GM23338 (cell line): ENCODE measurements around the gene FRMD4A. TPM values are rescaled to one million over a fixed set of nuclear protein-coding genes. Genes with fewer than 3 reads are reported as not detected.

Experiments
- ZNF331 ChIP-seq: fragments of 250-450 bp; sonication (Bioruptor Pico); IDR thresholded peaks from 2 replicates; pipeline ENCODE4 v1.5.0; 2020; ENCODE audit warnings: low read depth, mild to moderate bottlenecking, moderate library complexity
- polyA plus RNA-seq: library from polyadenylated mRNA; unstranded; fragments of >200 nt; fragmentation: Nextera tagmentation; extraction: Ambion mirVana; gene quantifications from 2 replicates; pipeline ENCODE4 v1.2.1, GENCODE V29; 2016
- total RNA-seq: library from RNA; depleted of rRNA; stranded (reverse); fragments of >200 nt; shearing (Covaris generic); gene quantifications from 2 replicates; pipeline ENCODE4 v1.2.3, GENCODE V29; 2014
- TF ChIP-seq, protein P1 (sequence below): fragments of 250-450 bp; sonication (Bioruptor Pico); IDR thresholded peaks from 2 replicates; pipeline ENCODE4 v1.5.0; 2020; ENCODE audit warnings: mild to moderate bottlenecking, moderate library complexity
- TF ChIP-seq, protein P2 (sequence below): IDR thresholded peaks from 2 replicates; pipeline ENCODE4 v1.6.1; 2016; ENCODE audit warnings: antibody characterized with exemption
- TF ChIP-seq, protein P3 (sequence below): IDR thresholded peaks from one replicate; pipeline ENCODE4 v1.6.1; 2018; ENCODE audit warnings: antibody characterized with exemption; ENCODE audit not compliant: unreplicated experiment

The FRMD4A gene
- total and polyA plus RNA-seq, 2 experiments from 2014 or later: 14.0 to 20.1 TPM

DNA sequence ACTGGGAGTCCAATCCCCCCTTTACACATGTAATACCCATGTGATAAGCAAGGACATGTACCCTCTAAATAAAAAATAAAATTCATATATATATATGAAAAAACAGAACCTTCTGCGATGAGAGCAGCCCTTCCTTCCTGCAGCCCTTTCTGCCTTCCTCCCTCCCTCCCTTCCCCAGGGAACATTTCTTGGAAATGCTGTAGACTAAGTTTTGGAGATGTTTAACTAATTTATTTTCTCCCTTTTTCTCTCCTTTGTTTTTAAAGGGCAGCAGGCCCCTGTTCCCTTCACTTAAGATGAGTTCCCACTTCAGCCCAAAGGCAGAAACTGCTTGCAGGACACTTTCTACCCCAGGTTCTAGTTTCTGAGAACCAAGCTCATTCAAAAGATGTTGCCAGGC, 179.2 kb downstream of the FRMD4A start (continued):
- TF ChIP-seq, protein P1, sequence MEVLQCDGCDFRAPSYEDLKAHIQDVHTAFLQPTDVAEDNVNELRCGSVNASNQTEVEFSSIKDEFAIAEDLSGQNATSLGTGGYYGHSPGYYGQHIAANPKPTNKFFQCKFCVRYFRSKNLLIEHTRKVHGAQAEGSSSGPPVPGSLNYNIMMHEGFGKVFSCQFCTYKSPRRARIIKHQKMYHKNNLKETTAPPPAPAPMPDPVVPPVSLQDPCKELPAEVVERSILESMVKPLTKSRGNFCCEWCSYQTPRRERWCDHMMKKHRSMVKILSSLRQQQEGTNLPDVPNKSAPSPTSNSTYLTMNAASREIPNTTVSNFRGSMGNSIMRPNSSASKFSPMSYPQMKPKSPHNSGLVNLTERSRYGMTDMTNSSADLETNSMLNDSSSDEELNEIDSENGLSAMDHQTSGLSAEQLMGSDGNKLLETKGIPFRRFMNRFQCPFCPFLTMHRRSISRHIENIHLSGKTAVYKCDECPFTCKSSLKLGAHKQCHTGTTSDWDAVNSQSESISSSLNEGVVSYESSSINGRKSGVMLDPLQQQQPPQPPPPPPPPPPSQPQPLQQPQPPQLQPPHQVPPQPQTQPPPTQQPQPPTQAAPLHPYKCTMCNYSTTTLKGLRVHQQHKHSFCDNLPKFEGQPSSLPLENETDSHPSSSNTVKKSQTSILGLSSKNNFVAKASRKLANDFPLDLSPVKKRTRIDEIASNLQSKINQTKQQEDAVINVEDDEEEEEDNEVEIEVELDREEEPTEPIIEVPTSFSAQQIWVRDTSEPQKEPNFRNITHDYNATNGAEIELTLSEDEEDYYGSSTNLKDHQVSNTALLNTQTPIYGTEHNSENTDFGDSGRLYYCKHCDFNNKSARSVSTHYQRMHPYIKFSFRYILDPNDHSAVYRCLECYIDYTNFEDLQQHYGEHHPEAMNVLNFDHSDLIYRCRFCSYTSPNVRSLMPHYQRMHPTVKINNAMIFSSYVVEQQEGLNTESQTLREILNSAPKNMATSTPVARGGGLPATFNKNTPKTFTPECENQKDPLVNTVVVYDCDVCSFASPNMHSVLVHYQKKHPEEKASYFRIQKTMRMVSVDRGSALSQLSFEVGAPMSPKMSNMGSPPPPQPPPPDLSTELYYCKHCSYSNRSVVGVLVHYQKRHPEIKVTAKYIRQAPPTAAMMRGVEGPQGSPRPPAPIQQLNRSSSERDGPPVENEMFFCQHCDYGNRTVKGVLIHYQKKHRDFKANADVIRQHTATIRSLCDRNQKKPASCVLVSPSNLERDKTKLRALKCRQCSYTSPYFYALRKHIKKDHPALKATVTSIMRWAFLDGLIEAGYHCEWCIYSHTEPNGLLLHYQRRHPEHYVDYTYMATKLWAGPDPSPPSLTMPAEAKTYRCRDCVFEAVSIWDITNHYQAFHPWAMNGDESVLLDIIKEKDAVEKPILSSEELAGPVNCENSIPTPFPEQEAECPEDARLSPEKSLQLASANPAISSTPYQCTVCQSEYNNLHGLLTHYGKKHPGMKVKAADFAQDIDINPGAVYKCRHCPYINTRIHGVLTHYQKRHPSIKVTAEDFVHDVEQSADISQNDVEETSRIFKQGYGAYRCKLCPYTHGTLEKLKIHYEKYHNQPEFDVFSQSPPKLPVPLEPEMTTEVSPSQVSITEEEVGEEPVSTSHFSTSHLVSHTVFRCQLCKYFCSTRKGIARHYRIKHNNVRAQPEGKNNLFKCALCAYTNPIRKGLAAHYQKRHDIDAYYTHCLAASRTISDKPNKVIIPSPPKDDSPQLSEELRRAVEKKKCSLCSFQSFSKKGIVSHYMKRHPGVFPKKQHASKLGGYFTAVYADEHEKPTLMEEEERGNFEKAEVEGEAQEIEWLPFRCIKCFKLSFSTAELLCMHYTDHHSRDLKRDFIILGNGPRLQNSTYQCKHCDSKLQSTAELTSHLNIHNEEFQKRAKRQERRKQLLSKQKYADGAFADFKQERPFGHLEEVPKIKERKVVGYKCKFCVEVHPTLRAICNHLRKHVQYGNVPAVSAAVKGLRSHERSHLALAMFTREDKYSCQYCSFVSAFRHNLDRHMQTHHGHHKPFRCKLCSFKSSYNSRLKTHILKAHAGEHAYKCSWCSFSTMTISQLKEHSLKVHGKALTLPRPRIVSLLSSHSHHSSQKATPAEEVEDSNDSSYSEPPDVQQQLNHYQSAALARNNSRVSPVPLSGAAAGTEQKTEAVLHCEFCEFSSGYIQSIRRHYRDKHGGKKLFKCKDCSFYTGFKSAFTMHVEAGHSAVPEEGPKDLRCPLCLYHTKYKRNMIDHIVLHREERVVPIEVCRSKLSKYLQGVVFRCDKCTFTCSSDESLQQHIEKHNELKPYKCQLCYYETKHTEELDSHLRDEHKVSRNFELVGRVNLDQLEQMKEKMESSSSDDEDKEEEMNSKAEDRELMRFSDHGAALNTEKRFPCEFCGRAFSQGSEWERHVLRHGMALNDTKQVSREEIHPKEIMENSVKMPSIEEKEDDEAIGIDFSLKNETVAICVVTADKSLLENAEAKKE (CRISPR knock-in tag): no peak
- no peak for TF ChIP-seq ZNF331 (CRISPR knock-in tag)
- TF ChIP-seq, protein P2, sequence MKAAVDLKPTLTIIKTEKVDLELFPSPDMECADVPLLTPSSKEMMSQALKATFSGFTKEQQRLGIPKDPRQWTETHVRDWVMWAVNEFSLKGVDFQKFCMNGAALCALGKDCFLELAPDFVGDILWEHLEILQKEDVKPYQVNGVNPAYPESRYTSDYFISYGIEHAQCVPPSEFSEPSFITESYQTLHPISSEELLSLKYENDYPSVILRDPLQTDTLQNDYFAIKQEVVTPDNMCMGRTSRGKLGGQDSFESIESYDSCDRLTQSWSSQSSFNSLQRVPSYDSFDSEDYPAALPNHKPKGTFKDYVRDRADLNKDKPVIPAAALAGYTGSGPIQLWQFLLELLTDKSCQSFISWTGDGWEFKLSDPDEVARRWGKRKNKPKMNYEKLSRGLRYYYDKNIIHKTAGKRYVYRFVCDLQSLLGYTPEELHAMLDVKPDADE: no peak
- TF ChIP-seq, protein P3, sequence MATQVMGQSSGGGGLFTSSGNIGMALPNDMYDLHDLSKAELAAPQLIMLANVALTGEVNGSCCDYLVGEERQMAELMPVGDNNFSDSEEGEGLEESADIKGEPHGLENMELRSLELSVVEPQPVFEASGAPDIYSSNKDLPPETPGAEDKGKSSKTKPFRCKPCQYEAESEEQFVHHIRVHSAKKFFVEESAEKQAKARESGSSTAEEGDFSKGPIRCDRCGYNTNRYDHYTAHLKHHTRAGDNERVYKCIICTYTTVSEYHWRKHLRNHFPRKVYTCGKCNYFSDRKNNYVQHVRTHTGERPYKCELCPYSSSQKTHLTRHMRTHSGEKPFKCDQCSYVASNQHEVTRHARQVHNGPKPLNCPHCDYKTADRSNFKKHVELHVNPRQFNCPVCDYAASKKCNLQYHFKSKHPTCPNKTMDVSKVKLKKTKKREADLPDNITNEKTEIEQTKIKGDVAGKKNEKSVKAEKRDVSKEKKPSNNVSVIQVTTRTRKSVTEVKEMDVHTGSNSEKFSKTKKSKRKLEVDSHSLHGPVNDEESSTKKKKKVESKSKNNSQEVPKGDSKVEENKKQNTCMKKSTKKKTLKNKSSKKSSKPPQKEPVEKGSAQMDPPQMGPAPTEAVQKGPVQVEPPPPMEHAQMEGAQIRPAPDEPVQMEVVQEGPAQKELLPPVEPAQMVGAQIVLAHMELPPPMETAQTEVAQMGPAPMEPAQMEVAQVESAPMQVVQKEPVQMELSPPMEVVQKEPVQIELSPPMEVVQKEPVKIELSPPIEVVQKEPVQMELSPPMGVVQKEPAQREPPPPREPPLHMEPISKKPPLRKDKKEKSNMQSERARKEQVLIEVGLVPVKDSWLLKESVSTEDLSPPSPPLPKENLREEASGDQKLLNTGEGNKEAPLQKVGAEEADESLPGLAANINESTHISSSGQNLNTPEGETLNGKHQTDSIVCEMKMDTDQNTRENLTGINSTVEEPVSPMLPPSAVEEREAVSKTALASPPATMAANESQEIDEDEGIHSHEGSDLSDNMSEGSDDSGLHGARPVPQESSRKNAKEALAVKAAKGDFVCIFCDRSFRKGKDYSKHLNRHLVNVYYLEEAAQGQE: no peak
